GM12878 (cell line): ENCODE measurements around the gene USP12.

Experiments
- ASH2L ChIP-seq: fragments of 300-600, 200-600 bp; sonication (generic); IDR thresholded peaks from 2 replicates; pipeline ENCODE4 v1.6.1; 2017; ENCODE audit warnings: low read depth, mild to moderate bottlenecking, borderline replicate concordance
- CHD1 ChIP-seq: IDR thresholded peaks from 2 replicates; pipeline ENCODE4 v1.6.1; 2012; ENCODE audit warnings: low read depth, low read length, improper control_type of control experiment
- CTCF ChIP-seq, 3 experiments: IDR thresholded peaks in 2 of 3; conservative IDR thresholded peaks in 1 of 3; 2 replicates each; pipeline ENCODE4 v1.5.1; 2011; ENCODE audit warnings: low read depth in 3 of 3, low read length in 3 of 3, mild to moderate bottlenecking in 3 of 3, control low read depth in 2 of 3, moderate library complexity in 2 of 3, inconsistent platforms in 1 of 3, mixed read lengths in 1 of 3; ENCODE audit not compliant: control insufficient read depth in 2 of 3, insufficient read depth in 1 of 3; ENCODE audit errors: extremely low read depth in 1 of 3
- DPF2 ChIP-seq: fragments of 450-650 bp; IDR thresholded peaks from 2 replicates; pipeline ENCODE4 v1.6.1; 2017; ENCODE audit warnings: mild to moderate bottlenecking
- EGR1 ChIP-seq, 2 experiments: IDR thresholded peaks; 1 replicate in 1 of 2; 2 replicates in 1 of 2; pipeline ENCODE4 v1.6.1; 2011 to 2012; ENCODE audit warnings: low read depth in 2 of 2, low read length in 2 of 2, borderline replicate concordance in 1 of 2, mild to moderate bottlenecking in 1 of 2, moderate library complexity in 1 of 2
- ESRRA ChIP-seq: IDR thresholded peaks from 2 replicates; pipeline ENCODE4 v1.6.1; 2012; ENCODE audit warnings: mild to moderate bottlenecking, low read length, improper control_type of control experiment
- NFXL1 ChIP-seq: fragments of 450-650 bp; IDR thresholded peaks from 2 replicates; pipeline ENCODE4 v1.6.1; 2017; ENCODE audit warnings: antibody characterized with exemption, mild to moderate bottlenecking, borderline replicate concordance
- POLR2AphosphoS5 ChIP-seq: IDR thresholded peaks from 2 replicates; pipeline ENCODE4 v1.6.1; 2011; ENCODE audit warnings: mild to moderate bottlenecking, low read length, inconsistent platforms
- RELA ChIP-seq: fragments of 450-650 bp; IDR thresholded peaks from 2 replicates; pipeline ENCODE4 v1.8.0; 2014; ENCODE audit warnings: borderline replicate concordance; ENCODE audit not compliant: partially characterized antibody
- SIN3A ChIP-seq: IDR thresholded peaks from 2 replicates; pipeline ENCODE4 v1.6.1; 2012; ENCODE audit warnings: low read depth, low read length, improper control_type of control experiment
- SMC3 ChIP-seq: IDR thresholded peaks from 2 replicates; pipeline ENCODE4 v1.6.1; 2011; ENCODE audit warnings: low read length, improper control_type of control experiment, borderline replicate concordance
- TCF12 ChIP-seq: IDR thresholded peaks from 2 replicates; pipeline ENCODE4 v1.6.1; 2011; ENCODE audit warnings: low read depth, mild to moderate bottlenecking, low read length
- USF2 ChIP-seq: IDR thresholded peaks from 2 replicates; pipeline ENCODE4 v1.6.1; 2011; ENCODE audit warnings: low read depth, low read length, improper control_type of control experiment, borderline replicate concordance

- TF ChIP-seq ASH2L: no peak
- TF ChIP-seq CTCF (IDR thresholded peaks at IDR 0.05 in 2 of 3, conservative IDR thresholded peaks at IDR 0.05 in 1 of 3; ENCODE audit: control insufficient read depth in 2 of 3, extremely low read depth in 1 of 3, insufficient read depth in 1 of 3, low read depth in 3 of 3, low read length in 3 of 3): no peak
- TF ChIP-seq SIN3A: no peak
- no peak for TF ChIP-seq EGR1 (IDR thresholded peaks at IDR 0.05; ENCODE audit: borderline replicate concordance in 1 of 2, low read depth in 2 of 2, low read length in 2 of 2)
- no peak for TF ChIP-seq USF2
- no peak for TF ChIP-seq SMC3
- TF ChIP-seq RELA: no peak
- TF ChIP-seq POLR2AphosphoS5: no peak
- no peak for TF ChIP-seq ESRRA
- no peak for TF ChIP-seq NFXL1
- no peak for TF ChIP-seq DPF2
- no peak for TF ChIP-seq TCF12
- no peak for TF ChIP-seq CHD1
Measured at GRCh38 chr13:27055526-27055925, 116.1 kb downstream of the USP12 start.
